ENCODE results near the gene HHIPL1.
A peak's percentile ranks its signal among the peaks of the same experiment; 100 is the strongest.

The HHIPL1 gene

DNA sequence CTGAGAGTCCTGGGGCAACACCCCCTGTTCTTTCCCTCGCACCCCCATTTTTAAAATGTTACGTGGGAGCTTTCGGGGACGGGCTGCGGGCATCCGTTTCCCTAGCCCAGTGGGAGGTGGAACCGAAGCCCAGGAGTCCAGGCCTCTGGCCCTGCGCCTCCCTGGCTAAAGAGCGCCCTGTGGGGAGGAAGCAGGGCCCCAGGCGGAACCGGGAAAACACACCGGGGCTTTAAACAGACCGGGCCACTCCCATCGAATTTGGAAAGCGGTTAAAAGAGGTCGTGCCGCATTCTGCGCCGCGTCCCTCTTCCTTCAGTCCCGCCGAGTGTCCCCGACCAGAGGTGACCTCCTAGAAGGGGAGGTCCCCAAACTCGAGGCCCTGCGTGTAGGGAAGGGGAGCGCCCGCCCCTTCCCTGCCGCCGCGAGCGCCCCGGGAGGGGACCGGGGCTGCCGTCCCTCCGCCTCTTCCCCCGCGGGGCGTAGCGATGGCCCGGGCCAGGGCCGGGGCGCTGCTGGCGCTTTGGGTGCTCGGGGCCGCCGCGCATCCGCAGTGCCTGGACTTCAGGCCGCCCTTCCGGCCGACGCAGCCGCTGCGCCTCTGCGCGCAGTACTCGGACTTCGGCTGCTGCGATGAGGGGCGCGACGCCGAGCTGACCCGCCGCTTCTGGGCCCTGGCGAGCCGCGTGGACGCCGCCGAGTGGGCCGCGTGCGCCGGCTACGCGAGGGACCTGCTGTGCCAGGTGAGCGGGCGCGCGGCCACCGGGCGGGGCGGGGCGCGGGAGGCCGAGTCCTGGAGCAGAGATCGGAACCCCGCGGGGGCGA is at the start of gene HHIPL1:
HHIPL1 (plus strand) TSS at position 407 of the 822 bp plus-strand sequence; CDS start at position 486, 79 bp downstream.
- DNase-seq: no peak

GRCh38 chr14:99595524-99595923 is 49.4 kb upstream of the HHIPL1 start:
- no peak for DNase-seq

GRCh38 chr14:99596071-99596627 is 48.8 kb upstream of the HHIPL1 start:
- no peak for DNase-seq

DNA sequence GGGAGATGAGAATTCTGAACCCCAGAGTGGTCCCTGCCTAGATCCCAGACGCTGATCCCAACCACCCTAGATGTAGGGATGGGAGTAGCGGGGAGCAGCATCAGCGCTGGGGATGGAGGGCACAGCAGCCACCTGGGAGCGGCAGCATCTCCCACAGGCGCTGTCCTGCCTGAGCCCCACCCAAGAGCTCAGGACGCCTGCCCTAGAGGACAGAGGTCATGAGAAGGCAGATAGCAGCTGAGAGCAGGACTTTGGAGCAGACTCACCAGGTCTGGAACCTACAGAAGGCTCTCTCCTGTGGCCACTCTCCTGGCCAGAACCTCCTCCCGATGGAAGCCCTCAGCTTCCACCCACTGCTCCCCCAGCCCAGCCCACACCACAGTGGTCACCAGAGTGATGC is 48.2 kb upstream of the HHIPL1 start:
- no peak for DNase-seq

DNA sequence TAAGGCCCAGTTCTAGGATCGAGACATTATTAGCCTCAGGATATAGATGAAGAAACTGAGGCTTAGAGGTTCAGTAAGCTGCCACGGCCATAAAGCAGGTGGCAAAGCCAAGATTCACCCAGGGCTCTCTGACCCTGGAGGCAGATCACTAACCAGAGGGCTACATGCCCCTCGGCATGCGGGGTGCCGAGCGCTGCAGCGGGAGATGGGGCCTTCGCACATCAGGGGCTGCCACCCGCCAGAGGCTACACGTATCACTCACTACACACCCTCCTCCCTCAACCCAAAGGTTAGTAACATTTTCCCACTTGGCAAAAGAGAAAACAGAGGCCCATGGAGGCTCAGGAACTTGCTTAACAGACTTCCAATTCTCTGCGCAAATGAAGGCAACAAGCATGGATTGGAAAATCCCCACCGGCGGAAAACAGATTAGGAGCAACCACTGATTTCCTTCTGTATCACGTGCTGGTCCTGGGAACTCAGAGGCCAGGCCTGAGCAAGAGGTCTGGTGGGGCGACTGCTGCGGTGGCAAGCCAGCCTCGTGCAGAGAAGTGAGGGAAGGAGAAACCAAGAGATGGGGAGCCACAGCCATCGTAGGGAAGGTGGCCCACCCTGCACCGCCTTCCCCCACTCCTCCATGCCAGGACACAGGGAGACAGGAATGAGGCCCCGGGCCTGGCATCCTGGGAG is 46.9 kb upstream of the HHIPL1 start:
- no peak for DNase-seq

GRCh38 chr14:99598774-99599173 is 46.2 kb upstream of the HHIPL1 start:
- DNase-seq: no peak

- no peak for DNase-seq
These were observed 45.5 kb upstream of the HHIPL1 start for GRCh38 chr14:99599393-99599792.

DNA sequence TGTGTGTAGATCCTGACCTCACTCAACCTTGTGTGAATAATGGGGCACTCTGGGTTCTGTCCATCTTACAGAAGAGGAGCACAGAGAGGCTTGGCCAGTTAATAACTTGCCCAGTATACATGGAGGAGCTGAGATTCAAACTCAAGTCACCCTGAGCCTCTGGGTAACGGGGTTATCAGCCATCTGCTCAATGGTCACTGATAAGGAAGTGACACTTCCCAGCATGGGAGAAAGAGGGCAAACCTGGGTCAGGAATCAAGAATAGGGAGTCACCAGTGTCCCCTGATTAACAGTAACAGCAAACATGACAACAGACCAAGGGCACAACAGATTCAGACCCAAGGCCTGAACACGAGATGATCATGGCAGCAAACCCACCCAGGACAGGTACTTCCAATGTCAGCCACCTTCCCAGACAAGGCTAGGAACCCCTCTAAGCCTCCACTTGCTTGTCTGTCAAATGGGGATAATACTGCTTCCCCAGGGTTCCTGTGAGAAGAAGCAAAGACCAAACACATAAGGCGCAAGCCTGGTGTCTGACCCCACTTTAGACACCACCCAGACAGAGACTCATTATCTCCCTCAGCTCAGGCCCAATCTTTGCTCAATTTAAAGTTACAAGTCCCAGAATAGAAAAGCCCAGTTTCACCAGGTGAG is 44.6 kb upstream of the HHIPL1 start:
- no peak for DNase-seq

- no peak for DNase-seq
These were observed 43.5 kb upstream of the HHIPL1 start for GRCh38 chr14:99601361-99601831.

GRCh38 chr14:99602054-99602787 is 42.7 kb upstream of the HHIPL1 start:
- DNase-seq: no peak

DNA sequence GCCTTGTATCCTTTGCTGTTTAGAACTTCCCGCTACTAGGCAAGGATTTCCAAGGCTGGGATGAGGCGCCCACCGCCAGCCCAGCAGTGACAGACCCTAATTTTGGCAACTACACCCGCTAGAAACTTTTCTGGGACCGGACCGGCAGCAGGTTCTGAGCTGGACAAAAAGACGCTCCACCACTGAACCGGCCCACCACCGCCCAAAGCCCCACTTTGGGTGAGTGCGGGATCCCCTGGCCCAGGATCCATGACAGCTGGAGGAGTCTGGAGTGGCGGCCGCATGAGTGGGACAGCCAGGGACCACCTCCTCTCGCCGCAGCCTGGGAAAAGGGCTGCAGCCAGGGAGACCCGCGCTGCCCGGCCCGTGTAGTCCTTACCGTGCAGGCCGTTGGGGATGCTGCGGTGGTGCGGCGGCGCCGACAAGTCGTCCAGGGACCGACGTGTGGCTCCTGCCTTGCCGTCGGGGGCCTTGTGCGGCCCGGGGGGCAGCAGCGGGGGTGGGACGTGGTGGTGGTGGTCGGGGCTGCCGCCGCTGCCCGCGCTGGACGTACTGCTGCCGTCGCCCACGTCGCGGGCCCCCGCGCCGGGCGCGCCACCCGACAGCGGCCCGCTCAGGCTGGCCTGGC is 42.0 kb upstream of the HHIPL1 start:
- DNase-seq: no peak

- DNase-seq: peak; percentile 43
These were observed 41.3 kb upstream of the HHIPL1 start, which contains the start of gene CCDC85C for GRCh38 chr14:99603471-99604277. Gene CCDC85C, minus strand, starts transcription at chr14:99604207. Its CDS starts 248 bp downstream, at chr14:99603959.

DNA sequence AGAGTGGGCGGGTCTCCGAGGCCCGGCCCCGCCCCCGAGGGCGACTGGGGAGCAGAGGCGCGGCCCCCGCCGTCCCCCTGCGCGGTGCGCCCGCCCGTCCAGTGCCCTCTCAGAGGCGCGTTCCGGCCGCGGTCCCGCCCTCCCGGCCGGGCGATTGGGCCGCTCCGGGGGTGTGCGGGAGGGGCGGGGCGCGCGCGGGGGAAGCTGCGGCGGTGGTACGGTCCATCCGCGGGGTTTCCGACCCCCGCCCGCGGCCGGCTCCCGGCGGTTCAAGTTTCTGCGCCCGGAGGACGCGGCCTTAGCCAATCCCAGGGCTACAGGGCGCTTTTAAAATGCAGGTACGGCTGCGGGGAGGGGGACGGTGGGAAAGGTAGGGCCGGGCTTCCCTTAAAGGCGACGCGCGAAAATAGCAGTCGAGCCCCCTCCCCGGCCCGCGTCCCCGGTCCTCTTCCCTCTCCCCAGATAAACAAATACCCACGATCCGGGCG is 40.6 kb upstream of the HHIPL1 start:
- peak; percentile 93 for DNase-seq

- no peak for DNase-seq
These were observed 40.1 kb upstream of the HHIPL1 start for GRCh38 chr14:99604766-99605298.

GRCh38 chr14:99605299-99605961 is 39.5 kb upstream of the HHIPL1 start:
- peak; percentile 75 for DNase-seq

DNA sequence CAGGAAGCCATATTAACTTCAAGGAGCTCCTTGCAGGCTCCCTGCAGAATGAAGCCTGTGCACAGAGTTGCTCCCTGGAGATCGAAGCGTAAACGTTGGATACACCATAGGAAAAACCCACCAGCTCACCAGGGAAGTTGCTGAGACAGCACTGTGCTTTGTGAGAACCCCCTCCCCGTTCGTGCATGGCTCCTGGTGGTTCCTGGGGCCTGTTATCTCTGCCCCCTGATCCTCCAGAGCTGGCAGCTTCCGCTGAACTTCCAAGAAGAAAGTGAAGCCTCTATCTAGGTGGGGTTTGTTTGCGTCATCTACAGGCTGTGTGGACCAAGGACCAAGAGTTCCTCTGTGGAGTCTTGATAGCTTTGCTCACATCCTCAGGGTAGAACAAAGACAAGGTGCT is 38.6 kb upstream of the HHIPL1 start:
- DNase-seq: no peak

- DNase-seq: no peak
These were observed 36.3 kb upstream of the HHIPL1 start for GRCh38 chr14:99608591-99608990.

DNA sequence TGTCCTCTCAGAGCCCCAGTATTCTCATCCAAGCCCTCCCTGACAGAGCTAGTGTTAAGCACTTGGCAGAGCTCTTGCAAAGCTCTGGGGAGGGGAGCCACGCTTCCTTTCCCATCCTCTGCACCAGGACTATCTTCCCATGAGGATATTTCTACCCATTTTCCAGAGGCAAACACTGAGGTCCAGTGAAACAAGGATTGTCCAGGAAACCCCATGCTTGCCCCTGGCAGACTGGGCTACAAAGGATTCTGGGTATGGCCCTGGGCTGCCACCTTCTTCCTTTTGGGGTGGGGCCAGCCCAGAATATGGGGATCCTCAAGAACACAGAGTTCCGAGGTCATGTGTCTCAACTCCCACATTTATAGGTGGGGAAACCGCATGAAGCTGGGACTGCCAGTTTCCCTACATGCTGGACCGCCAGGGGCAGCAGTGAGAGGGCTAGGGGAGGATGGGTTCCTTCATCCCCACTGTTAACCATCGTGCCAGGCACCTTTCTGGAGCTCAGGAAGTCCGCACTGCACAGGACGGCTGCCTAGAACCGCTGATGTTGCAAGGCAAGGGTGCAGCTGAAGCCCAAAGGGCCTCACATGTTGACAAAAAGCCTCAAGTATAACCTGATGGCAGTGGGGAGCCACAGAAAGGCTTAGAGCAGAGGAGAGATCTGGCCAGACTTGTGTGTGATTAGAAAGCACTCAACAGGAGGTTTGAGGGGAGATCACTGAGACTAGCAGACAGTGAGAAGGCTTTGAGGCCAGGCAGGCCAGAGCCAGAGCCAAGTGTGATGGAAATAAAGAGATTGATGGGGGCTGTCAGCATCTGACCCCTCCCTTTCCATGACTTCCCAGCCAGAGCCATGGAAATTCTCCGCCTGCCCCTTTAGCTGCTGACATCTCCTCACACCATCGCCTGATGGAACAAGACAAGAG is 35.4 kb upstream of the HHIPL1 start:
- no peak for DNase-seq

GRCh38 chr14:99611646-99612045 is 33.3 kb upstream of the HHIPL1 start:
- no peak for DNase-seq

Data from activated gamma-delta T cell treated with Interleukin-2 at 50 U/mL for 16 hours (primary cell).